GM18867 (cell line): ENCODE measurements around the gene FRS3.
A peak's percentile ranks its signal among the peaks of the same experiment; 100 is the strongest.

ENCODE experiments used
- ATAC-seq: cut with Tn5 transposase; IDR thresholded peaks from one replicate; pipeline ENCODE4 v1.9.1; 2021; ENCODE audit warnings: mild to moderate bottlenecking, moderate library complexity; ENCODE audit not compliant: unreplicated experiment

Gene FRS3

DNA sequence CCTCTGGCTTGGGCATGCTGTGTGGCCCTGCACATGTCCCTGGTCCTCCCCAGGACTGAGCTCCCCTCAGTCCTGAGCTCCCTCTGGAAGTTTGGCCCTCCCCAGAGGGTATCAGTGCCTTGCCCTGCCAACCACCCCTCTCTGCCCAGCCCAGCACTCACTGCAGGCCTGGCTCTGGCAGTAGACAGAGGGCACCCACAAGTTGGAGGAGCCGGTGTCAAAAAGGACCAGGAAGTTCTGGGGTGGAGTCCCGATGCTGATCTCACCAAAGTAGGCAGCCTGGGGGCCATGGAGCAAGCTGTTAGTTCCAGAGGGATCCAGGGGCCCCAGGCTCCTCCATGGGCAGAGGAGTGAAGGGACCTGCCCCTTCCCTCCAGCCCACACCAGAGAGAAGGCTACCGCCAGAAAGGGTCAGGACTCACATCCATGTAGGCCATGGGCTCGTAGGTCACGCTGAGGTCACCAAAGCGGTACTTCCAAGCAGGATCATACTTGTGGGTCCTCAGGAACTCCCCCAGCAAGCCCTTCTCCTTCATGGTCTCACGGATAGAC lies 35.4 kb downstream of the FRS3 start:
- ATAC-seq = no peak

DNA sequence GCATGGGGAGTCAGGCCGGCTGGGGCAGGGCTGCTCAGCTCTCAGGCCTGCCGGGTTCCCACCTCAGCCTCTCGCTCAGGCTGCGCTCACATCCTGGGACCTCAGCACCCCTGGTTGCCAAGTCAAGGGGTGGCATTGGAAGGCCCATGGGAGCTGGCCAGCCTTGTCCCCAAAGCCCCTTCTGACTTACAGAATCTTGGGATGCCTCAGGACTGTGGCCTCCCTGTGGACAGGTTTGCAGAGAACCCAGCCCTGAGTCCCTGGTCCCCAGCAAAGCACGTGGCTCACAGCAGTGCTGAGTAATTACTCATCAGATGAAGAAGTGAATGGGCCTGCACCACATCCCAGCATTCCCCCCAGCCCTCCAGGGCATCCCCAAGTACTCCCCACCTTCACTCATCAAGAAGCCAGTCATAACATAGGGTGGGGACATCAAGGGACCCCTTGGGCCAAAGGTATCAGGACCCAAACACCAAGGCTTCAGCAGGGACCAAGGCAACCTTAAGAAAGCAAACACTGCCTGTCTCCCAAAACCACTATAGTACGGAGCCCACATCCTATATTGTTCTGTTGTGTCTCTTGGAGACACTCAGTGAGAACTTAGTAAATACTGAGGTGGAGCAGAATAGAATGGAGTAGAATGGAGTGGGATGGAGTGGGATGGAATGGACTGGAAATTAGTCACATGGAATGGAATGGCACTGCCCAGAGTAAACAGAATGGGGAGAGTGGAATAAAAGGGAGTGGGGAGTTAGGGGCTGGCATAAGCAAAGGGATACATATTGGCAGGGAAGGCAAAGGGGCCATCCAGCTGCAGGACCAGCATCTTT lies 36.1 kb downstream of the FRS3 start:
- no peak for ATAC-seq

DNA sequence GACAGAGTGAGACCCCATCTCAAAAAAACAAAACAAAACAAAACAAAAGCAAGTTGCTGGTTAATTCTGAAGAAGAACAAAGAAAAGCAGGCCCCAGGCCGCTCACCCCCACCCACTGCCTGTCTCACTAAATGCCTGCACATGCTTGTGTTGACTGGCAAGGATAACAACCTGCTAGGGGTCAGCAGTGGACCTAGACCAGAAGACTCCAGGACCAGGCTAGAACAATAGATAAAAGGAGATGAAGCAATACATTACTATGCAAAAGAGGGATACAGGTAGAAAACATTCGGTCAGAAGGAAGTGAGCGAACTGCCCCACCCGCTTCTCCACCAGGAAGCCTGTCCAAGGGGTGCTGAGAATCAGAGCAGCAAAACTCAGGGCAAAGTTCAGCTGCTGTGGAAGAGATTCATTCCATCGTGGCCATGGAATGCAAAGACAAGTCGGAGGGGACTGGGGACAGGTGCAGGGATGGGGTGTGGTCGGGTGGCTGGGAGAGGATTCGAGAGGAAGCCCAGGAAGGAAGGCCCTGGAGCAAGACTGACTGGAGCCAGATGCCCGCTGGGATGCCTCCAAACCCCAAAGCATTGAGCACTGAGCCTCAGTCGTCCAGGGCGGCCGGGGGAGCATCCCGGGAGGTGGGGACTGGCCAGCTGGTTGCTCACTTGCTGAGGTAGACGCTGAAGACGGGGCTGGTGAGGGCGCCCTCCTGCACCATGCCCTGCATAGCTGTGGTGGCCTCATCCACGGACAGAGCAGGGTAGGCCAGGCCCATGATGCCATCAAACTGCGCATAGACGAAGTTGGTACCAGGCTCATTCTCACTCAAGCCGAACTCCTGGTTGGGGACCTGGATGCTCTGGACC lies 37.8 kb downstream of the FRS3 start:
- ATAC-seq = no peak

DNA sequence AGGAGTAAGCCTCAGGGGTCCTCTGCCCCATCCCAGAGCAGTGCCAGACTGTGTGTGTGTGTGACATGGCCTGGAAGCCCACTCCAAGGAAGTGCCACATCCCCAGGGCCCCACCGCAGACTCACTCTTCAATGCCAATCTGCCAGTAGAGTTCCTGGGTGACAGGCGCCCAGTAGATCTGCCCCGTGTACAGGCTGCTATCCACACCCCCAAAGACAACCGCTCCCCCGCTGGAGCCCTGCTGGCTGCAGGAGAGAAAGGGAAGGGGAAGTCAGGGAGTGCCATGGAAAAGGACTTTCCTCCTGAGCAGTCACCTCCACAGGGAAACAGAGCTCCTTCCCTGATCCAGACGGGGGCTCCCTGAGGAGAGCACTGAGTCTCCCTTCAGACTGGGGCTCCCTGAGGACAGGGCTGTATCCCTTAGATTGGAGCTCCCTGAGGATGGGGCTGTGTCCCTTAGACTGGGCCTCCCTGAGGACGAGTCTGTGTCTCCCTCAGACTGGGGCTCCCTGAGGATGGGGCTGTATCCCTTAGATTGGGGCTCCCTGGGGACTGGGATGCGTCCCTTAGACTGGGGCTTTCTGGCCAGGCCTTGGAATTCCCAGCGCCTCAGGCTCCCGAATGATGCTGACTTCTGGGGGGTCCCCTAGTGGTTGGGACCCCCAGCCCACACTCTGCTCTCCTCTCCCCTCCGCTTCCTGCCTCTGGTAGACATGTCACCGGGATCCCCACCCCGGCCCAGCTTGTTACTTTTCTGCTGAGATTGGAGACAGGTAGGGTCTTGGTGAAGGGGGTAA lies 39.1 kb downstream of the FRS3 start:
- ATAC-seq = no peak

DNA sequence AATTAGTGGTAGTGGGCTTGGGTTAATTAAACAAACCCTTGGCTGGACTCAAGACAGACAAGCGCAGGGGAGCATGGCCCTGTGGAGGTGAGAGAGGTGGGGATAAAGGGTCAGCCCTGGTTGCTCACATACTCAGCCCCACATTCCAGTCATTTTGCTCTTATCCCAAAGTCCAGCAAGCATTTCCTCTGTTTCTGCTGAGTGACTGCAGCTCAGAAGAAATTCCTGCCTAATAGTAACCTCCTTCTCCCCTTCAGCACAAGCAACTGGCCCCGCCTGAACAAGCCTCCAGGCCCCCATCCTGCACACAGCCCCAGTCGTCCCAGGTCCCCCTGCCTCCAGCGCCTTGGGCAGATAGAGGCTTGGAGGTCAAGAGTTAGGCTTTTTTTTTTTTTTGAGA lies 40.7 kb downstream of the FRS3 start:
- ATAC-seq = no peak

DNA sequence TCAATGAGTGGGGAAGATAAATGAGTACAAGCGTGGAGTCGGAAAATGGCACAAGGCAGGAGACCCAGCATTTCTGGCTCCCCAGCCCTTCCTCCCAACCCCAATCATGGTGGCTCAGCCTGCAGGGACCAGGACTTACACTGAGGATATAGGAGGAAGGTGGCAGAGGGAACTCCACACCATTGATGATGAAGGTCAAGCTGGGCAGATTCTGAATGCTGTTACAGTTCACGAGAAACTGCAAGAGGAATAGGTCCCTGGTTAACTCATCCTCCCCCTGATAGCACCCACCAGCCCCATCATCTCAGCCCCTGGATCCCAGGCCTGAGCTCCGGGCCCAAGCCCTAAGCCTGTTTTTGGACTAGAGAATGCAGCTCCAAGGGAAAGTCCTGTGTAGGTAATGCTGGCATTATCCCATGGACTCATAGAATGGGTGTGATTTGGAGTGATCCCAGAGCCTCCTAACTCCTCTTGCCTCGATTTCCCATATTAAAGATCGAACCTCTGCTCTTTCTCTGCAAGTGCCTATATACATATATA lies 42.0 kb downstream of the FRS3 start:
- ATAC-seq = no peak

DNA sequence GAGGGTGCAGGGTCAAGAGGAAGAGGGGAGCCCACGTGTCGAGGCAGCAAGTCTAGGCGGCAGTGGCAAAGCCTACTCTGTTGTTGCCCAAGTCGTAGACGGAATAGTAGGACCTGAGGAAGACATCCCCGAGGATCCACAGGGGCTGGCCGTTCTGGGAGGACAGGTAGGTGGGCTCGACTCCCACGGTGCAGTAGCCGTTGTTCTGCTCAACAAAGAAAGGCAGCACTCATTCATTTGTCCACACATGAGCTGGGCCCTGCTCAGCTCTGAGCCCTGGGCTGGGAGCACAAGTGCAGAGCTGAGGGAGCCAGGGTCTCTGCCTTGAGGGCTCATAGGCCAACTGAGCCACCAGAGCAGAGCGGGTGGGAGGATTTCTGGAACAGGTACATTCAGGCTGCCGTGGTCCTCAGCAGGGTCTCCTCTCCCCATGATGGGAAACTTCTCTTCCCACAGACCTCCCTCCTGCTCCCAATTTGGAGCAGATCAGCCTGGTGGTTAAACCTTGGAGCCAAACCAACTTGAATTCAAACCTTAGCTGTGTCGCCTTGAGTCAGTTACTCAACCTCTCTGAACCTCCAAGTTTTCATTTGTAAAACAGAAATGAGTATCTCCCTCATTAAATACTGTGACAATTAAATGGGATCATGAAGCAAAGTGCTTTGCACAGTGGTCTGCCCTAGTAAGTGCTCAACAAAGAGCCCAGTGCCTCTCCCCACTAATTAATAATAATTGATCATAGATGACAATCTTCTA lies 42.7 kb downstream of the FRS3 start:
- no peak for ATAC-seq

DNA sequence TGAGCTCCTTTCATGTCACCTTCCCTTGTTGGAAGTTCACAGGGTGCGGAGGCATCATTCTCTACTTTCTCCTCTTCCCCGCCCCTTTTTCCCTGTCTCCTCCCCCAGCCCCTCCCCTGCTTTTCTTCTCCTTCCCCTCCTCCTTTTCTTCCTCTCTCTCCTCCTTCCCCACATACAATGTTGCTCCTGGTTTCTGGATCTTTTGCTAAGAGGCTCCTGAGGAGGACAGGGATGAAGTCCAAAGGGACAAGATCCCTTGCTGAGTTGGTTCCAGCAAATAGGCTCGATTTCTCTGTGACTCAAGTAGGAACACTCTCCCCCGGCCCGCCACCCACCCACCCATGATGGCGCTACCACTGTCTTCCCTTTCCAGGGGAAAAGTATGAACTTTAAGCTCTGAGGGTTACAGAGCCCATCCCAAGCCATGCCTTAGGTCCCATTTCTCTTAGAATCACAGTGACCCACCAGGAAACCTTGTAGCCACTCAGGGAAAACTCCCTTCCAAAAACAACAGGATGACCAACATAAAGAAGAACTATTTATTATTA lies 43.4 kb downstream of the FRS3 start:
- ATAC-seq = no peak

DNA sequence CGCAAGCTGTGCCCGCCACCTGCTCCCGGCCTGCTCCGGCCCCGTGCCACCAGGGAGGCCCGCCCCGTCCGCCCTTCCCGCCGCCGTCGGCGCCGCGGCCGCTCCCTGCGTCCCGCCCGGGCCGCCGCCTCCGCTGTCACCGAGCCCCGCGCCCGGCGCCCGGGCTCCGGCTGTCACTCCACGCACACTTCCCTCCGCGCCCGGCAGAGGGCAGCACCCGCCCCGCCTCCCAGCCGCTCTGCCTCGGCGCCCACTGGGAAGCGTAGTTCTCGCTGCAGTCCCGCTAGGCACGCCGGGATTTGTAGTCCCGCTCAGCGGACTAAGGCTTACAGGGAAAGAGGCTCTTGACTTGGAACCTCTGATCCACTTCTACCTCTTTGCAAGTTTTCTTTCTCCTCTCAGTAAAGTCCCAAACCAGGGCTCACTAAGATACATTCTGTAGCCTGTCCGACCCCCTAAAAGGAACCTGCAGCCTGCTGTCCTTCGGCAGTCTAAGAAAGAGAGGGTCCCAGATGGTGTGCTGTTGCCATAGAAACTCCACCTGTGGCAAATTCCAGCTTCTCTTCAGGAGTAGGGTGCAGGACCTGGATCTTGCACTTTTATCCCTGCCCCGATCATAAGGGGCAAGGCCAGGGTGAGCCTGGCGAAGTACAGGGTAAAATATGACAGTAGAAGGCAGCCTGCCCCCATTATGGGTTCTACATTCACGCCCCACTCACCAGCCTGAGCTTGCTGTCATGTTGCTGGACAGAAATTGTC lies 44.1 kb downstream of the FRS3 start, which contains the start of gene TFEB:
Gene TFEB, minus strand, starts transcription at position 182 of the 759 bp plus-strand sequence. CDS start 44,395 bp downstream, outside the sequence.
- peak; percentile 48 for ATAC-seq

DNA sequence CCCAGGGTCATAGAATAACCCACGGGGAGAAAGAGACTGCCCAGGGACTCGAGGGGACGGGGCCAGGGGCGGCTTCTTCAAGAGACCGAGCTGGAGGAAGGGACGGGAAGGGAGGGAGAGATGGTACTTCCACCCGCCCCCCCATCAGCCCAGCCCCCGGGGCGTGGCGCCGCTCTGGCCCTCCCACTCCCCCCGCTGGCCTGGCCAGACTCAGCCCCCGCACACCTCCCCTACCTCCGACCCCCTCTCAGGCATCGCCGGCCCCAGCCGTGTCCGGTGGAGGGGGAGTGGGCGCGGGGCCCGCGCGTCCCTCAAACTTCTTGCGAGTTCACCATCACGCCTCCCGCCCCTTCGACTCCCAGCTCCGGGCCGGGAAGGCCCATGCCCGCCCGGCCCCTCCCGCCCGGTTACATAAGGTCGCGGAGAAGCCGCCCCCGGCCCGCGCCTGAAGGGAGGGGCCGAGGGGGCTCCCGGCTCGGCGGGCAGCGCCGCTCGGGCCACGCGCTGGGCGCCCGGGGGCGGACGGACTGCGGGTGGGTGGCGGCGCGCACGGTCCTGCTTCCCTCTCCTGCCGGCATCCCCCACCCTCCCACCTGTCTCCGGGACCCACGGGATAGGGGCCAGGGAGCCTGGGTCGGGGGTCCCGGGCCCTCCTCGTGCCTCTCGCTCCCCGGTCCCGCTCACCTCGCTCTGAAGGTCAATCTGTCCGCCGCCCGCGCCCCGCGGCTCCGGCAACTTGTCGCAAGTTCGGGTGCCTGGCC lies 44.9 kb downstream of the FRS3 start:
- ATAC-seq = peak; percentile 22

DNA sequence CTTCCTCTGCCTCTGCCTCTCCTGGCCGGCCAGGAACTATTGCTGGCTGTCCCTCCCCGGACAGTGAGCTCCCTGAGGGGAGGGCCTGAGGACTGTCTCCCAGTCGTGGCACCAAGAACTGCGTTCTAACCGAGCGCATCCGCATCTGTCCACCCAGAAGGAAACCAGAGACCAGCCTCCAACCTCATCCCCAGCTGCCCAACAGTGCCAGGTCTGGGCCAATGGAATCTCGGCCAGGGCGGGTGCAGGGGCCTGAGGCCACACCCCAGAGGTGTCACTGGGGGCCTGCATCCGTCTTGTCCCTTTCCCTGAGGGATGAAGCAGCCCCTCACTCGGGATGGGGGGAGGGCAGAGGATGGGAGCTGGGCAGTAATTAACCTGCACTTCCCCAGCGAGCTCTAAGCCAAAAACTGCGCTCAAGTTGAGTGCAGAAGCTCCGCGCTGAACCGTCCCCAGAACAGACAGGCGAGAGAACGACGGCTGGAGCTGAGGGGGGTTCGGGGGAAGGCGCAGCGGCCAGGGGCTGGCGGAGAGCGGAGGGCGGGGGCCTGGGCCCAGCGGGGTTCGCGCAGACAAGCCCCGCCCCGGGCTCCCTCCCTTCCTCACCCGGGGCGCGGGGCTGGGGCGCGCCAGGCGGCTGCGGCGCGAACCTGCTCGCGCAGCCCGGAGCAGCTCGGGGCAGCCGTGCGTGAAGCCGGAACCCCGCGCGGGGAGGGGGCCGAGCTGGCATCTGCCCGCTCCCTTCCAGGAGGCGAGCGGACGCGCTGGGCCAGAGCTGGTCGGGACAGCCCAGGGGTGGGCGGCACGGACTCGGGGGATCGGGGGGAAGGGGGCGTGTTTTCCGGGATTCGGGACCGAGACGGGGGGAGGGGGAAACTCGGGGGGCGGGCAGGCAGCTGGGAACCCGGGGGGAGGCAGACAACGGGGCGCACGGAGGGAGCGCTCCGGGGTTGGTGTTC lies 45.7 kb downstream of the FRS3 start:
- peak; percentile 49 for ATAC-seq

DNA sequence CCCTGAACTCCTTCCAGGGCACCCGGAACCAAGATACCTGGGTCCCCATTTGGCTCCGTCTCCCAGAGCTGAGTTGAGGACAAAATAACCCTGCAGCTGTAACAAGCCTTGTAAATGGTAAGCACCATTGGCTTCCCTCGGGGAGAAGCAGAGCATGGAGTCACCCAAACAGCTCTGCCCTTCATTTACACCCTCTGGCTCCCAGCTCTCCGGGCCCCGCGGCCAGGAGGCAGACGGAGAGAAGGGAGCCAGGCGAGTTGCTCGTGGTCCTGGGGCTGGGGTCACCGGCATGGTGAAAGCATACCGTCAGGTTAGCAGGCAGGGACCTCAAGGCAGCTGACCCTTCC lies 46.4 kb downstream of the FRS3 start:
- ATAC-seq = no peak

DNA sequence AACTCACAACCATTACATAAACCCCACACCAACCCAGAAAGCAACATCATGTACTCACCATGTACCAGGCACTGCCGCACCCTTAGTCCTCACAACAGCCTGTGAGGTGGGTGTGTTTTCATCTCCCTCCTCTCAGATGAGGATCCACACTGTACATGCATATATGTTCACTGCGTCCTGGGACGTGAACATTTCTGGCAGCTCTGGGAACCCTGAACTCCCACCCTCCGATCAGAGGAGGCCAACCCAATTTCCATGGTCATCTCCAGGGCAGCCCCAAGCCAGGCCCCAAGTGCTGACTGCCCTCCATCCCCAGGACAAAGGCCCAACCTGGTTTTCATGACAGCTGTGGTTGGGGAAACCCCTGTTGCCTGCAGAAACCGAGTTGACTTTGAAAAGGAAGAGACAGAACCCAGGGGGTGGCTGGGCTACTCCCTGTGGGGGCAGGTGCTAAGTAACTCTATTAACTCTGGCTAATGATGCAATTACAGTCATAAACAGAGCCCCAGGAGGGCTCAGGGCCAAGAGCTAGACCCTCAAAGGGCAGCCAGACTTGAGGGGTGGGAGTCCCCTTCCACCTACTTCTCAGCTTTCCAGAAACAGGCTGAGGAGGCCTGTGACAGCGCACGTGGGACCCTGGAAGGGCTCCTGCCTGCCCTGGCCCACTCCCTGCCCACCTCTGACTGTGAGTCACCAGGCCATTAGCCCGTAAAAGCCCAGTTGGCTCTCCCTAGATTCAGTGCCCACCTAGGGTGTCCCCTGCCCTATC lies 46.9 kb downstream of the FRS3 start:
- peak; percentile 28 for ATAC-seq

DNA sequence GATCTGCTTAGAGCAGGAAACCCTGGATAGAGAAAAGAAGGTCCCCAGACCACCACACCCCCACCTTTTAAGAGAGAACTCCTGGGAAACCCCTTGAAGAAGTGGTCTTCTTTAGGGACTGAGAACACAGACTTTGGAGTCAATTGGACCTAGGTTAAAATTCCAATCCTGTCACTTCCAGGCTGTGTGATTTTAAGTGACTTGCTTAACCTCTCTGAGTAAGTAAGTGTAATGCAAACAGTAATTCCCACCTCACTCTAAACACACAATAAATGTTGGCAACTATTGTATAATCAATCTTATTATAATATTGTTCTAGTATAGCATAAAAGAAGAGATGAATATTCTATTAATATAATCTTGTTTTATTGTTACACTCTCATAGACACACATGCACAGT lies 47.6 kb downstream of the FRS3 start:
- no peak for ATAC-seq

DNA sequence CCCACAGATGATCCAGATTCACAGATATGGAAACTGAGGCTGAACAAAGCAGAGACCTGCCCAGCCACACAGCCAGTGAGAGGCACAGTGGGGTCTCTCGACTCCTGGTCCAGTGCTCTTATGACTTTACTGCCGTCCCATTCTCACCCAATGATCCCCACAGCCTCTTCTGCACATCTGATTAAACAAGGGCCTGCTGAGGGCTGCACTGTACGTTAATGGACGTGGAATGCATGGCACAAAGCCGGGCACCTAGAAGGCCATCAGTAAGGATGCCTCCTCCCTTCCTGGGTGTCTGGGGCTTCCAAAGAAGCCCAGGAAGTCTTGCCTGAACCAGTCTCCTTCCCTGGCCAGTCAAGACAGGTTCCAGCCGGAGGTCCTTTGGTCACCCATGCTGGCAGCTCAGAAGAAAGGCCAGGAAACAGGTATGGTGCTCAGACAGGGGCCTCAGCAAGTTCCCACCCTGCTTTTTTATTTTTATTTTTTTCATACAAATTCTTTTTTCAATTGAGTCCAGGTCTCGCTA lies 48.1 kb downstream of the FRS3 start:
- no peak for ATAC-seq
